ENCODE data around the gene C9orf43. TPM values are rescaled to one million over a fixed set of nuclear protein-coding genes. Genes with fewer than 3 reads are reported as not detected.

C9orf43 gene
- total RNA-seq, 2 experiments from 2014 or later: 1.8 to 2.9 TPM

DNA sequence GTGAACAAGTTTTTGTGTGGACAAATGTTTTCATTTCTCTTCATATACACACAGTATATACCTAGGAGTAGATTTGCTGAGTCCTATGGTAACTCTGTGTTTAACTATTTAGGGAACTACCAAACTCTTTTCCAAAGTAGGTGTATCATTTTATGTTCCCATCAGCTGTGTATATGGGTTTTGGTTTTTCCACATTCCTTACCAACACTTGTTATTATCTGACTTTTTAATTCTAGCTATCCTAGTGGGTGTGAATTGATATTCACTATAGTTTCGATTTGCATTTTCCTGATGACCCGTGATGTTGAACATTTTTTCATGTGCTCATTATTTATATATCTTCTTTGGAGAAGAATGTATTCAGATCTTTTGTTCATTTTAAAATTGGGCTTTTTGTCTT, 56.6 kb downstream of the C9orf43 start:
- no peak for DNase-seq (ENCODE audit: low spot score)
- Histone ChIP-seq H4K20me1 (ENCODE audit: insufficient read depth, low read length) (no peaks in the 10 kb centered on the region), H2AFZ (ENCODE audit: low read length) (no peak overlapping the region), H3K4me1 (ENCODE audit: insufficient read depth, low read length, poor library complexity, severe bottlenecking) (no peaks in the 10 kb centered on the region), H3K9me3 (ENCODE audit: low read length) (peaks cover 10% of the 10 kb centered on the region; the same call in 1 of the 2 replicates), H3K36me3 (ENCODE audit: insufficient read depth, low read length) (no peaks in the 10 kb centered on the region), H3K79me2 (ENCODE audit: insufficient read depth, low read depth, low read length) (no peaks in the 10 kb centered on the region), H3K27ac (ENCODE audit: low read depth, low read length, poor library complexity, severe bottlenecking) (no peak overlapping the region), H3K4me3 (ENCODE audit: low read depth, low read length, poor library complexity, severe bottlenecking) (no peak overlapping the region), H3K4me2 (ENCODE audit: low read length) (no peak overlapping the region), H3K9me2 (ENCODE audit: insufficient read depth, low read length) (no peaks in the 10 kb centered on the region)
- intact Hi-C loops (cut with micrococcal nuclease; ENCODE audit: unreplicated experiment): no loop called here
- TF ChIP-seq, protein P1, sequence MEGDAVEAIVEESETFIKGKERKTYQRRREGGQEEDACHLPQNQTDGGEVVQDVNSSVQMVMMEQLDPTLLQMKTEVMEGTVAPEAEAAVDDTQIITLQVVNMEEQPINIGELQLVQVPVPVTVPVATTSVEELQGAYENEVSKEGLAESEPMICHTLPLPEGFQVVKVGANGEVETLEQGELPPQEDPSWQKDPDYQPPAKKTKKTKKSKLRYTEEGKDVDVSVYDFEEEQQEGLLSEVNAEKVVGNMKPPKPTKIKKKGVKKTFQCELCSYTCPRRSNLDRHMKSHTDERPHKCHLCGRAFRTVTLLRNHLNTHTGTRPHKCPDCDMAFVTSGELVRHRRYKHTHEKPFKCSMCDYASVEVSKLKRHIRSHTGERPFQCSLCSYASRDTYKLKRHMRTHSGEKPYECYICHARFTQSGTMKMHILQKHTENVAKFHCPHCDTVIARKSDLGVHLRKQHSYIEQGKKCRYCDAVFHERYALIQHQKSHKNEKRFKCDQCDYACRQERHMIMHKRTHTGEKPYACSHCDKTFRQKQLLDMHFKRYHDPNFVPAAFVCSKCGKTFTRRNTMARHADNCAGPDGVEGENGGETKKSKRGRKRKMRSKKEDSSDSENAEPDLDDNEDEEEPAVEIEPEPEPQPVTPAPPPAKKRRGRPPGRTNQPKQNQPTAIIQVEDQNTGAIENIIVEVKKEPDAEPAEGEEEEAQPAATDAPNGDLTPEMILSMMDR (conservative IDR thresholded peaks at IDR 0.05; ENCODE audit: low read length): no peak
- no peak for TF ChIP-seq EZH2phosphoT487 (IDR thresholded peaks at IDR 0.05; ENCODE audit: borderline replicate concordance, low read depth, low read length)
- ChIA-PET POLR2A (interaction anchor here (0.7 kb wide), 1 partner anchor 1307 kb away, joined by 3 read pairs; no protein-coding TSS in a partner anchor), CTCF (ENCODE audit: unreplicated experiment) (interaction anchor here (0.5 kb wide), 1 partner anchor 125 kb away, joined by 3 read pairs; no protein-coding TSS in a partner anchor)
- no TSS peak for BruUV-seq (replicated peaks)

DNA sequence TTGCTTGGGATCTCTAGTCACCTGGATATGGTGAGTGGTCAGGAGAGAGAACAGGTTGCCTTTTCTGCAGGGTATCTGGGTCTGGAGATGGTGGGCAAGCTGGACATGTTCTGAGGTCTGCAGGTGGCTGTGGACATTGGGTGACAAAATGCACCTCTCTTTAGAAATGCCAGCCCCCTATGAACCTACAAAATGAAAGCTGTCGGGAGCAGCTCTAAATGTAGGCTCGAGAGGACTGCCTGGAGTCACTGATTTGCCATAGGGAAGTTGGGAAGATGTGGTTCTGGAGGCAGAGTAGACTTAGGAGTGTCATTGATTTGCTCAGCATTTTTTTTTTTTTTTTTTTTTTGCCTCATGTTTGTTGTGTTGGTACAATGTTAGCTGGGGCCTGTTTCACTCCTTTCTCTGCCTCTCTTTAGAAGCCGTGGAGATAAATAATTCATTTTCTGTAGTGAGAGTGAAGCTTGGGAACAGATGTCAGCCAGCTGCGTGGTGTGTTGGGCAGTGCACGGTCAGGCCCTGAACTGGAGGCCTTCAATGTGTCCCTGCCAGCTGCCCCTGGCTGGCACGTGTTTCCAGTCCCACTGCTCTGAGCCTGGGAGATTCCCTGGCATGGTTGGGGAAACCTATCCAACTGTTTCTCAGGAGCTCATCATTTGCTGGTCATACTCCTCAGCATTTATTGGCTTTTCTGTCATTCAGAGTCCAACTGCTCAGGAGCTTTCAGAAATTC, 58.3 kb downstream of the C9orf43 start:
- POLR2A ChIA-PET: interaction anchor here (0.6 to 0.7 kb wide), 2 partner anchors 63 to 111 kb away, joined by 3 to 6 read pairs; no protein-coding TSS in a partner anchor
- Histone ChIP-seq H3K4me1 (ENCODE audit: insufficient read depth, low read length, poor library complexity, severe bottlenecking) (no peaks in the 10 kb centered on the region), H3K4me2 (ENCODE audit: low read length) (no peak overlapping the region), H3K4me3 (ENCODE audit: low read depth, low read length, poor library complexity, severe bottlenecking) (no peak overlapping the region), H4K20me1 (ENCODE audit: insufficient read depth, low read length) (no peaks in the 10 kb centered on the region), H3K36me3 (ENCODE audit: insufficient read depth, low read length) (no peaks in the 10 kb centered on the region), H3K79me2 (ENCODE audit: insufficient read depth, low read depth, low read length) (no peaks in the 10 kb centered on the region), H3K9me3 (ENCODE audit: low read length) (peaks cover 10% of the 10 kb centered on the region; the same call in 1 of the 2 replicates), H3K9me2 (ENCODE audit: insufficient read depth, low read length) (no peaks in the 10 kb centered on the region), H2AFZ (ENCODE audit: low read length) (no peak overlapping the region), H3K27ac (ENCODE audit: low read depth, low read length, poor library complexity, severe bottlenecking) (no peak overlapping the region)
- BruUV-seq (replicated peaks): no TSS peak
- TF ChIP-seq, protein P1 (conservative IDR thresholded peaks at IDR 0.05; ENCODE audit: low read length): no peak
- TF ChIP-seq EZH2phosphoT487 (IDR thresholded peaks at IDR 0.05; ENCODE audit: borderline replicate concordance, low read depth, low read length): no peak
- DNase-seq (ENCODE audit: low spot score): no peak
- CTCF ChIA-PET (ENCODE audit: unreplicated experiment): no interaction called here
- intact Hi-C loops (cut with micrococcal nuclease; ENCODE audit: unreplicated experiment): no loop called here

DNA sequence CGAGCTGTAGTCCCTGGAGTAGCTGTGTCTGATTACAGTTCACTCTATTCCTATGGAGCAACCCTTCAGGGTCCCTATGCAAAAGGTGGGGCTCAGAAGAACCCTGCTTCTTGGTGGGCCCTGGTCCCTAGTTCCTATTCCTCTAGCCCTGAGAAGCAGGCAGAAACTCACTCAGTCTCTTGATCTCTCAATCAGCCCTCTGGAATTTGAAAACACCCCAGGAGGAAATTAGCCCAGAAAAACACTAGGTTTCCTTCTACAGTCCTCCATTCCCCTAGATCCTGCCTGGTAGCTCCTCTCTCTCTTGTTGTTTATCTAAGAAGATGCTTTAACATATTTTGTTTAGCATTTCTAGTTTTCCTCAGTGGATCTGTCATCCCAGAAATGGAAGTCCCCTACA, 60.6 kb downstream of the C9orf43 start:
- H3K4me2 ChIP-seq (ENCODE audit: low read length): no peak overlapping the region
- no peak for TF ChIP-seq EZH2phosphoT487 (IDR thresholded peaks at IDR 0.05; ENCODE audit: borderline replicate concordance, low read depth, low read length)
- TF ChIP-seq, protein P1 (conservative IDR thresholded peaks at IDR 0.05; ENCODE audit: low read length): no peak
- H3K4me3 ChIP-seq (ENCODE audit: low read depth, low read length, poor library complexity, severe bottlenecking): no peak overlapping the region
- H3K9me3 ChIP-seq (ENCODE audit: low read length): peaks cover 10% of the 10 kb centered on the region; the same call in 1 of the 2 replicates
- no peak for DNase-seq (ENCODE audit: low spot score)
- intact Hi-C loops (cut with micrococcal nuclease; ENCODE audit: unreplicated experiment): no loop called here
- no peak overlapping the region for H2AFZ ChIP-seq (ENCODE audit: low read length)
- ChIA-PET CTCF (ENCODE audit: unreplicated experiment) (no interaction called here), POLR2A (interaction anchor here (0.5 to 2.1 kb wide), 2 partner anchors 16 to 51 kb away, joined by 3 to 6 read pairs; no protein-coding TSS in a partner anchor)
- no peaks in the 10 kb centered on the region for H3K4me1 ChIP-seq (ENCODE audit: insufficient read depth, low read length, poor library complexity, severe bottlenecking)
- H4K20me1 ChIP-seq (ENCODE audit: insufficient read depth, low read length): no peaks in the 10 kb centered on the region
- no peaks in the 10 kb centered on the region for H3K36me3 ChIP-seq (ENCODE audit: insufficient read depth, low read length)
- H3K9me2 ChIP-seq (ENCODE audit: insufficient read depth, low read length): no peaks in the 10 kb centered on the region
- no peak overlapping the region for H3K27ac ChIP-seq (ENCODE audit: low read depth, low read length, poor library complexity, severe bottlenecking)
- H3K79me2 ChIP-seq (ENCODE audit: insufficient read depth, low read depth, low read length): no peaks in the 10 kb centered on the region
- BruUV-seq (replicated peaks): no TSS peak

Data from OCI-LY7 (cell line).